Heart left ventricle (tissue), 16 donors: Measurements from ENCODE around the gene PRXL2A. TPM values are rescaled to one million over a fixed set of nuclear protein-coding genes. Genes with fewer than 3 reads are reported as not detected.
A peak's percentile ranks its signal among the peaks of the same experiment; 100 is the strongest.

Source experiments
- ATAC-seq, 4 donors: fragments of 200-7000 bp; cut with Tn5 transposase; one replicate each; pipeline ENCODE4 v1.9.1; 2020 to 2022; ENCODE audit warnings: moderate library complexity in 4 of 4, mild to moderate bottlenecking in 3 of 4, moderate number of reproducible peaks in 1 of 4
- DNase-seq, 5 donors: peaks; one replicate each; pipeline ENCODE4 v3.0.0-alpha.2; 2020
- H3K27ac ChIP-seq, 12 donors: fragments of 200-600 bp; sonication (generic) in 4 of 12; one replicate each; pipeline versions ENCODE4 v1.5.0 to v1.8.0; 2016 to 2022; ENCODE audit warnings: mild to moderate bottlenecking in 2 of 12
- H3K27me3 ChIP-seq, 9 donors: fragments of 200-600 bp; sonication (generic) in 2 of 9; one replicate each; pipeline versions ENCODE4 v1.5.1 to v1.8.0; 2016 to 2022; ENCODE audit warnings: mild to moderate bottlenecking in 3 of 9
- H3K36me3 ChIP-seq, 9 donors: fragments of 200-600 bp; sonication (generic) in 2 of 9; one replicate each; pipeline versions ENCODE4 v1.5.0 to v1.8.0; 2018 to 2022; ENCODE audit warnings: mild to moderate bottlenecking in 2 of 9
- H3K4me1 ChIP-seq, 12 donors: fragments of 200-600 bp; sonication (generic) in 4 of 12; one replicate each; pipeline versions ENCODE4 v1.5.0 to v1.8.0; 2016 to 2022; ENCODE audit warnings: mild to moderate bottlenecking in 3 of 12
- H3K4me3 ChIP-seq, 12 donors: fragments of 200-600 bp; sonication (generic) in 4 of 12; one replicate each; pipeline versions ENCODE4 v1.5.0 to v1.8.0; 2017 to 2022; ENCODE audit warnings: mild to moderate bottlenecking in 9 of 12, moderate library complexity in 4 of 12
- H3K9me3 ChIP-seq, 12 donors: fragments of 200-600 bp; sonication (generic) in 4 of 12; one replicate each; pipeline versions ENCODE4 v1.5.0 to v1.8.0; 2016 to 2022; ENCODE audit warnings: mild to moderate bottlenecking in 1 of 12
- CTCF ChIP-seq, 12 donors: fragments of 200-600 bp; sonication (generic) in 4 of 12; IDR thresholded peaks; one replicate each; pipeline versions ENCODE4 v1.5.0 to v1.8.0; 2018 to 2022; ENCODE audit warnings: antibody characterized with exemption in 12 of 12, mild to moderate bottlenecking in 5 of 12
- POLR2A ChIP-seq, 2 donors: fragments of 450-650 bp; IDR thresholded peaks; one replicate each; pipeline ENCODE4 v1.6.1; 2017; ENCODE audit warnings: antibody characterized with exemption in 2 of 2, mild to moderate bottlenecking in 2 of 2, moderate library complexity in 2 of 2
- WGBS, 4 donors: extraction: QIAGEN DNeasy Blood & Tissue Kit in 2 of 4; methylation state at CpG; one replicate each; pipeline versions ENCODE4 v1.1.5 to v1.1.7; 2013 to 2018; 5-methylcytosine and 5-hydroxymethylcytosine counted together
- intact Hi-C, 10 donors: fragments of 100-400 bp; cut with DNase I; formaldehyde crosslinking; loops; one replicate each; pipeline versions ENCODE4 v1.11.1 to v1.14.2; 2022
- polyA plus RNA-seq, 2 donors: library from polyadenylated mRNA; stranded (reverse); fragments of 200-250 nt; gene quantifications; one replicate each; pipeline ENCODE4 v1.2.3, GENCODE V29; 2013
- total RNA-seq, 9 donors: library from RNA; depleted of rRNA in 2 of 9; stranded (reverse); fragments of >200 nt in 2 of 9; fragmentation: NEBNext Ultra II Directional in 3 of 9; extraction: Animal tissue kit (Norgen Biotek cat#: 25700) in 3 of 9; gene quantifications; one replicate each; pipeline versions ENCODE4 v1.1.0 to v1.2.4, GENCODE V29; 2016 to 2023
- donor health status: ischemic (EF 13 %, LVEDD 7.1; RV severe dilation, severe dysfunction).
- donor health status: healthy with polysubstance abuse.
- donor health status: DM: no; HTN: yes; CAD: no.
- donor health status: DM: no; HTN: no; CAD: no.
- donor health status: ischemic (EF 25% LVEDD 6.9; RV normal size, moderate dysfunction).
- donor health status: ischemic (EF 25% LVEDD 5.7; RV mildly dilated, moderate dysfunction).
- donor health status: healthy.
- donor health status: DM: yes; HTN: yes; CAD: no.
- donor health status: ischemic (EF 35%, LVEDD 5.7; RV mildly dilated, moderate dysfunction).
- donor health status: nonischemic (EF 11% LVEDD 7.7; RV severe dilation, severe dysfunction).
- donor health status: DM: yes; HTN: yes; CAD: no.
- donor health status: PGD.
- donor health status: ischemic (EF 29% LVEDD 5.4; RV normal size, mild dysfunction).
- donor health status: nonischemic (EF 23%, LVEDD 6.1; RV moderate dilation, normal function).

PRXL2A gene
- total and polyA plus RNA-seq, 11 donors: 63.9 to 123 (median 78.5) TPM

DNA sequence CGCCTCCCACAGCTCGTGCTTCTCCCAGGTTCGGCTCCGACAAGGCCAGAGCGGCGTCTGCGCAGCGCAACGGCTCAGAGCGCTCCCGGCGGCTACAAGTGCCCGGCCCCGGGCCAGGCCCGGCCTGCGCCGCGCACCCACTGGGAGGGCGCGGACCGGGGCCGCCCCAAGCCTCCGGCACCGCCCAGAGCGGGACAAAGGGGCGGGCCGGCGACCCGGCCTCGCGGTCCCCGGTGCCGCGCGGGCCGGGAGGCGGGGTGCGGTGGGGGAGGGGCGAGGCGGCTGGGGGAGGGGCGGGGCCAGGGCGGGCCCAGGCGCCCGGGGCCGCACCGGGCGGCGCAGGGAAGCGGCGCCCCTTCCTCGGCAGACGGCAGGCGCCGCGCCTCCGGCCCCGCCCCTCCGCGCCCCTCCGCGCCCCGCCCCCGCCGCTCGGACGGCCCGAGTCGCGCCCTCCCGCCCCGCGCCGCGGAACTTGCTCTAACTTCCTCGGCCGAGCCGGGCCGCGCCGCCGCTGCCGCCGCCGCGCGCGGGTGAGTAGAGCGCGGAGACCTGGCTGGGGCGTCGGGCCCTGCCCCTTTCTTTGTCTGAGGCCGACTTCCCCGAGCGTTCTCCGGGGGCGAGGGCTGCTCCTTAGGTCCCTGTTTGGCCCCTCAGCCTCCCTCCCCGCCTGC lies 45.6 kb downstream of the PRXL2A start, which contains the start of gene TSPAN14:
Gene TSPAN14, plus strand, starts transcription at position 469 of the 671 bp plus-strand sequence. CDS start 34,924 bp downstream, outside the sequence.
- Histone ChIP-seq H3K36me3 (peaks cover 0 to 5% (median 0%) of the 10 kb centered on the region in 9 donors), H3K9me3 (peaks cover 0 to 9% (median 0%) of the 10 kb centered on the region in 12 donors), H3K27ac (peak within 1 kb of the TSS; percentile 93 to 100 (median 99)), H3K4me1 (peaks cover 3 to 77% (median 37%) of the 10 kb centered on the region in 12 donors), H3K27me3 (no peaks in the 10 kb centered on the region), H3K4me3 (peak within 1 kb of the TSS; percentile 64 to 100 (median 95))
- intact Hi-C loops: loop anchor here in 5 of 10 donors (2.0 to 5.0 kb wide), 2 partner anchors 47 to 51 kb away; partner anchors contain the start of gene PRXL2A (in 1 of the 5)
- peak; percentile 88 to 93 (median 91) for DNase-seq
- 0% methylated on average over 13 to 93 of the region's 97 CpGs for WGBS, 4 donors
- peak; percentile 82 to 92 (median 90) for ATAC-seq
- TF ChIP-seq CTCF (IDR thresholded peaks at IDR 0.05) (peak in 1 of 12 donors; percentile 7), POLR2A (IDR thresholded peaks at IDR 0.05) (peak in 1 of 2 donors; percentile 67)

- 0% methylated on average over 43 to 81 of the region's 81 CpGs for WGBS, 4 donors
- H3K4me3 ChIP-seq: peak overlapping the region; percentile 64 to 100 (median 95)
- intact Hi-C loops: loop anchor here in 4 of 10 donors (2.0 to 5.0 kb wide), 3 partner anchors 47 to 50 kb away; partner anchors contain the start of gene PRXL2A (in 1 of the 4)
- H3K27me3 ChIP-seq: no peaks in the 10 kb centered on the region
- ATAC-seq (peak; percentile 32 to 57 (median 36)), DNase-seq (peak; percentile 52 to 82 (median 65))
- peaks cover 0 to 9% (median 0%) of the 10 kb centered on the region in 12 donors for H3K9me3 ChIP-seq
- H3K36me3 ChIP-seq: peaks cover 0 to 5% (median 0%) of the 10 kb centered on the region in 9 donors
- H3K4me1 ChIP-seq: peaks cover 3 to 77% (median 45%) of the 10 kb centered on the region in 12 donors
- H3K27ac ChIP-seq: peak overlapping the region; percentile 91 to 100 (median 99)
- no peak for TF ChIP-seq CTCF (IDR thresholded peaks at IDR 0.05)
- TF ChIP-seq POLR2A (IDR thresholded peaks at IDR 0.05): no peak
Observed at GRCh38 chr10:80454513-80455460, 46.4 kb downstream of the PRXL2A start.

GRCh38 chr10:80455461-80456349 lies 47.4 kb downstream of the PRXL2A start:
- Histone ChIP-seq H3K27me3 (no peaks in the 10 kb centered on the region), H3K36me3 (peaks cover 0 to 5% (median 0%) of the 10 kb centered on the region in 9 donors), H3K4me3 (peak overlapping the region; percentile 64 to 100 (median 95)), H3K9me3 (peaks cover 0 to 9% (median 0%) of the 10 kb centered on the region in 12 donors), H3K27ac (peak overlapping the region; percentile 91 to 100 (median 99)), H3K4me1 (peaks cover 3 to 77% (median 54%) of the 10 kb centered on the region in 12 donors)
- WGBS, 4 donors: 44 to 60% (median 54%) methylated on average over 10 to 13 of the region's 13 CpGs
- DNase-seq: no peak
- intact Hi-C loops: loop anchor here in 4 of 10 donors (2.0 to 5.0 kb wide), 2 partner anchors 47 to 49 kb away; no protein-coding TSS in a partner anchor
- no peak for ATAC-seq
- TF ChIP-seq POLR2A (IDR thresholded peaks at IDR 0.05): no peak
- TF ChIP-seq CTCF (IDR thresholded peaks at IDR 0.05): no peak
